ENCODE data around the gene KLK7. TPM values are rescaled to one million over a fixed set of nuclear protein-coding genes. Genes with fewer than 3 reads are reported as not detected.
"Not testable (repeated sequence)": the region's sequence is repeated elsewhere in the genome, so short reads cannot be mapped to it uniquely, and the experiment has no call there.

KLK7 gene
- total RNA-seq, 1 experiment from 2014 or later = 0.66 TPM

DNA sequence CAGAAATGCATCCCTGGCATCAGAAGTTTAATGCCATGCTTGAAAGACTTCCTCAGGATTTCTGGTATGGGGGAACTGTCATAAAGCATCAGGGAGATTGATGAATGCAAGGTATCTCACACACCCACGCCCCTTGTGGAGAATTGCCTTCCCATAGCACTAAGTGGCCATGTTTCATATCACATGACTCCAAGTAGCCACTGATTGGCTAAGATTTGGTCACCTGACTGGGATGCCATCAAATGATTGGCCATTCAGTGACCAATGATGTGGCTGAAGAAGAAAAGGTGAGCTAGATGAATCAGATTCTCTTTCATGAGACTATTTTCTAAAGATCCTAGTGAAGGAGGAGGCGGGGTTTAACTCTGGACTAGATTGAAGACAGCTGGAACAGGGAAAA is 10.4 kb upstream of the KLK7 start:
- Mint-ChIP-seq H3K4me3 (no peak overlapping the region), H3K27ac (no peak overlapping the region), H3K27me3 (ENCODE audit: low read depth) (peaks cover 49% of the 10 kb centered on the region), H3K9me3 (peaks cover 10% of the 10 kb centered on the region), H3K4me1 (no peaks in the 10 kb centered on the region), H3K36me3 (0 out of 2 replicates have a peak, but pooled peaks cover 3% of the 10 kb centered on the region)
- ChIA-PET CTCF (interaction anchor here (1.9 kb wide), 1 partner anchor 22 kb away, joined by 5 read pairs; no protein-coding TSS in a partner anchor), POLR2A (no interaction called here)
- DNase-seq (ENCODE audit: low spot score) (no peak), ATAC-seq (no peak; the same call in 1 of the 2 replicates)
- TF ChIP-seq, protein P1, sequence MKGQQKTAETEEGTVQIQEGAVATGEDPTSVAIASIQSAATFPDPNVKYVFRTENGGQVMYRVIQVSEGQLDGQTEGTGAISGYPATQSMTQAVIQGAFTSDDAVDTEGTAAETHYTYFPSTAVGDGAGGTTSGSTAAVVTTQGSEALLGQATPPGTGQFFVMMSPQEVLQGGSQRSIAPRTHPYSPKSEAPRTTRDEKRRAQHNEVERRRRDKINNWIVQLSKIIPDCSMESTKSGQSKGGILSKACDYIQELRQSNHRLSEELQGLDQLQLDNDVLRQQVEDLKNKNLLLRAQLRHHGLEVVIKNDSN (CRISPR knock-in tag; IDR thresholded peaks at IDR 0.05) = peak; percentile 83
- TF ChIP-seq ESRRA (CRISPR knock-in tag; IDR thresholded peaks at IDR 0.05; ENCODE audit: borderline replicate concordance) = no peak
- no peak for TF ChIP-seq SP1 (CRISPR knock-in tag; conservative IDR thresholded peaks at IDR 0.05)
- TF ChIP-seq, protein P2, sequence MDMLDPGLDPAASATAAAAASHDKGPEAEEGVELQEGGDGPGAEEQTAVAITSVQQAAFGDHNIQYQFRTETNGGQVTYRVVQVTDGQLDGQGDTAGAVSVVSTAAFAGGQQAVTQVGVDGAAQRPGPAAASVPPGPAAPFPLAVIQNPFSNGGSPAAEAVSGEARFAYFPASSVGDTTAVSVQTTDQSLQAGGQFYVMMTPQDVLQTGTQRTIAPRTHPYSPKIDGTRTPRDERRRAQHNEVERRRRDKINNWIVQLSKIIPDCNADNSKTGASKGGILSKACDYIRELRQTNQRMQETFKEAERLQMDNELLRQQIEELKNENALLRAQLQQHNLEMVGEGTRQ (CRISPR knock-in tag; IDR thresholded peaks at IDR 0.05) = peak; percentile 88
- peak; percentile 66 for TF ChIP-seq NFYB (CRISPR knock-in tag; conservative IDR thresholded peaks at IDR 0.05; ENCODE audit: low read depth)
- TF ChIP-seq, protein P3, sequence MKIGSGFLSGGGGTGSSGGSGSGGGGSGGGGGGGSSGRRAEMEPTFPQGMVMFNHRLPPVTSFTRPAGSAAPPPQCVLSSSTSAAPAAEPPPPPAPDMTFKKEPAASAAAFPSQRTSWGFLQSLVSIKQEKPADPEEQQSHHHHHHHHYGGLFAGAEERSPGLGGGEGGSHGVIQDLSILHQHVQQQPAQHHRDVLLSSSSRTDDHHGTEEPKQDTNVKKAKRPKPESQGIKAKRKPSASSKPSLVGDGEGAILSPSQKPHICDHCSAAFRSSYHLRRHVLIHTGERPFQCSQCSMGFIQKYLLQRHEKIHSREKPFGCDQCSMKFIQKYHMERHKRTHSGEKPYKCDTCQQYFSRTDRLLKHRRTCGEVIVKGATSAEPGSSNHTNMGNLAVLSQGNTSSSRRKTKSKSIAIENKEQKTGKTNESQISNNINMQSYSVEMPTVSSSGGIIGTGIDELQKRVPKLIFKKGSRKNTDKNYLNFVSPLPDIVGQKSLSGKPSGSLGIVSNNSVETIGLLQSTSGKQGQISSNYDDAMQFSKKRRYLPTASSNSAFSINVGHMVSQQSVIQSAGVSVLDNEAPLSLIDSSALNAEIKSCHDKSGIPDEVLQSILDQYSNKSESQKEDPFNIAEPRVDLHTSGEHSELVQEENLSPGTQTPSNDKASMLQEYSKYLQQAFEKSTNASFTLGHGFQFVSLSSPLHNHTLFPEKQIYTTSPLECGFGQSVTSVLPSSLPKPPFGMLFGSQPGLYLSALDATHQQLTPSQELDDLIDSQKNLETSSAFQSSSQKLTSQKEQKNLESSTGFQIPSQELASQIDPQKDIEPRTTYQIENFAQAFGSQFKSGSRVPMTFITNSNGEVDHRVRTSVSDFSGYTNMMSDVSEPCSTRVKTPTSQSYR (CRISPR knock-in tag; IDR thresholded peaks at IDR 0.05) = no peak

DNA sequence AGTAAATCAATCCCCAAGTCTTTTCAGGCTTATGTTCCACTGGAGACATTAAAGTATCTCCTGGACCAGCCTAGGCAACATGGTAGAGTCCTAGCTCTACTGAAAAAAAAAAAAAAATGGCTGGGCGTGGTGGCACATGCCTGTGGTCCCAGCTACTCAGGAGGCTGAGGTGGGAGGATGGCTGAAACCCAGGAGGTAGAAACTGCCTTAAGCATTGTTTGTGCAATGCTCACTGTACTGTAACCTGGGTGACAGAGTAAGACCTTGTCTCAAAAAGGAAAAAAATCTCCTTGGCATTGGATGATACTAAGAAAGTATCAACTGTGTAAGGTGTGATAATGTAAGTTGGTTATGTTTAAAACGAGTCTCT is 8.9 kb upstream of the KLK7 start:
- DNase-seq (ENCODE audit: low spot score) = no peak
- no peak for ATAC-seq
- ChIA-PET POLR2A (no interaction called here), CTCF (interaction anchor here (0.6 to 2.2 kb wide), 4 partner anchors 24 to 268 kb away, joined by 3 to 8 read pairs (median 4); no protein-coding TSS in a partner anchor)
- Mint-ChIP-seq H3K27ac (no peak overlapping the region), H3K4me3 (no peak overlapping the region), H3K27me3 (ENCODE audit: low read depth) (peaks cover 50% of the 10 kb centered on the region), H3K36me3 (0 out of 2 replicates have a peak, but pooled peaks cover 3% of the 10 kb centered on the region), H3K9me3 (peaks cover 10% of the 10 kb centered on the region), H3K4me1 (no peaks in the 10 kb centered on the region)
- no peak for TF ChIP-seq PRRX2 (CRISPR knock-in tag; IDR thresholded peaks at IDR 0.05)
- TF ChIP-seq ZNF263 (CRISPR knock-in tag; IDR thresholded peaks at IDR 0.05; ENCODE audit: low read depth) = no peak
- TF ChIP-seq TEAD1 (CRISPR knock-in tag; IDR thresholded peaks at IDR 0.05) = no peak
- TF ChIP-seq CREB1 (CRISPR knock-in tag; IDR thresholded peaks at IDR 0.05) = no peak
- TF ChIP-seq MXD4 (CRISPR knock-in tag; IDR thresholded peaks at IDR 0.05; ENCODE audit: borderline replicate concordance) = no peak
- TF ChIP-seq, protein P4, sequence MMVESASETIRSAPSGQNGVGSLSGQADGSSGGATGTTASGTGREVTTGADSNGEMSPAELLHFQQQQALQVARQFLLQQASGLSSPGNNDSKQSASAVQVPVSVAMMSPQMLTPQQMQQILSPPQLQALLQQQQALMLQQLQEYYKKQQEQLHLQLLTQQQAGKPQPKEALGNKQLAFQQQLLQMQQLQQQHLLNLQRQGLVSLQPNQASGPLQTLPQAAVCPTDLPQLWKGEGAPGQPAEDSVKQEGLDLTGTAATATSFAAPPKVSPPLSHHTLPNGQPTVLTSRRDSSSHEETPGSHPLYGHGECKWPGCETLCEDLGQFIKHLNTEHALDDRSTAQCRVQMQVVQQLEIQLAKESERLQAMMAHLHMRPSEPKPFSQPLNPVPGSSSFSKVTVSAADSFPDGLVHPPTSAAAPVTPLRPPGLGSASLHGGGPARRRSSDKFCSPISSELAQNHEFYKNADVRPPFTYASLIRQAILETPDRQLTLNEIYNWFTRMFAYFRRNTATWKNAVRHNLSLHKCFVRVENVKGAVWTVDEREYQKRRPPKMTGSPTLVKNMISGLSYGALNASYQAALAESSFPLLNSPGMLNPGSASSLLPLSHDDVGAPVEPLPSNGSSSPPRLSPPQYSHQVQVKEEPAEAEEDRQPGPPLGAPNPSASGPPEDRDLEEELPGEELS (CRISPR knock-in tag; IDR thresholded peaks at IDR 0.05) = no peak
- TF ChIP-seq ESRRA (CRISPR knock-in tag; IDR thresholded peaks at IDR 0.05; ENCODE audit: borderline replicate concordance) = no peak
- TF ChIP-seq, protein P5, sequence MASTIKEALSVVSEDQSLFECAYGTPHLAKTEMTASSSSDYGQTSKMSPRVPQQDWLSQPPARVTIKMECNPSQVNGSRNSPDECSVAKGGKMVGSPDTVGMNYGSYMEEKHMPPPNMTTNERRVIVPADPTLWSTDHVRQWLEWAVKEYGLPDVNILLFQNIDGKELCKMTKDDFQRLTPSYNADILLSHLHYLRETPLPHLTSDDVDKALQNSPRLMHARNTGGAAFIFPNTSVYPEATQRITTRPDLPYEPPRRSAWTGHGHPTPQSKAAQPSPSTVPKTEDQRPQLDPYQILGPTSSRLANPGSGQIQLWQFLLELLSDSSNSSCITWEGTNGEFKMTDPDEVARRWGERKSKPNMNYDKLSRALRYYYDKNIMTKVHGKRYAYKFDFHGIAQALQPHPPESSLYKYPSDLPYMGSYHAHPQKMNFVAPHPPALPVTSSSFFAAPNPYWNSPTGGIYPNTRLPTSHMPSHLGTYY (CRISPR knock-in tag; IDR thresholded peaks at IDR 0.05) = no peak
- TF ChIP-seq ZNF317 (CRISPR knock-in tag; IDR thresholded peaks at IDR 0.05; ENCODE audit: borderline replicate concordance, low read depth) = no peak
- TF ChIP-seq, protein P6, sequence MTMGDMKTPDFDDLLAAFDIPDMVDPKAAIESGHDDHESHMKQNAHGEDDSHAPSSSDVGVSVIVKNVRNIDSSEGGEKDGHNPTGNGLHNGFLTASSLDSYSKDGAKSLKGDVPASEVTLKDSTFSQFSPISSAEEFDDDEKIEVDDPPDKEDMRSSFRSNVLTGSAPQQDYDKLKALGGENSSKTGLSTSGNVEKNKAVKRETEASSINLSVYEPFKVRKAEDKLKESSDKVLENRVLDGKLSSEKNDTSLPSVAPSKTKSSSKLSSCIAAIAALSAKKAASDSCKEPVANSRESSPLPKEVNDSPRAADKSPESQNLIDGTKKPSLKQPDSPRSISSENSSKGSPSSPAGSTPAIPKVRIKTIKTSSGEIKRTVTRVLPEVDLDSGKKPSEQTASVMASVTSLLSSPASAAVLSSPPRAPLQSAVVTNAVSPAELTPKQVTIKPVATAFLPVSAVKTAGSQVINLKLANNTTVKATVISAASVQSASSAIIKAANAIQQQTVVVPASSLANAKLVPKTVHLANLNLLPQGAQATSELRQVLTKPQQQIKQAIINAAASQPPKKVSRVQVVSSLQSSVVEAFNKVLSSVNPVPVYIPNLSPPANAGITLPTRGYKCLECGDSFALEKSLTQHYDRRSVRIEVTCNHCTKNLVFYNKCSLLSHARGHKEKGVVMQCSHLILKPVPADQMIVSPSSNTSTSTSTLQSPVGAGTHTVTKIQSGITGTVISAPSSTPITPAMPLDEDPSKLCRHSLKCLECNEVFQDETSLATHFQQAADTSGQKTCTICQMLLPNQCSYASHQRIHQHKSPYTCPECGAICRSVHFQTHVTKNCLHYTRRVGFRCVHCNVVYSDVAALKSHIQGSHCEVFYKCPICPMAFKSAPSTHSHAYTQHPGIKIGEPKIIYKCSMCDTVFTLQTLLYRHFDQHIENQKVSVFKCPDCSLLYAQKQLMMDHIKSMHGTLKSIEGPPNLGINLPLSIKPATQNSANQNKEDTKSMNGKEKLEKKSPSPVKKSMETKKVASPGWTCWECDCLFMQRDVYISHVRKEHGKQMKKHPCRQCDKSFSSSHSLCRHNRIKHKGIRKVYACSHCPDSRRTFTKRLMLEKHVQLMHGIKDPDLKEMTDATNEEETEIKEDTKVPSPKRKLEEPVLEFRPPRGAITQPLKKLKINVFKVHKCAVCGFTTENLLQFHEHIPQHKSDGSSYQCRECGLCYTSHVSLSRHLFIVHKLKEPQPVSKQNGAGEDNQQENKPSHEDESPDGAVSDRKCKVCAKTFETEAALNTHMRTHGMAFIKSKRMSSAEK (CRISPR knock-in tag; IDR thresholded peaks at IDR 0.05; ENCODE audit: borderline replicate concordance) = no peak
- TF ChIP-seq SMAD4 (CRISPR knock-in tag; IDR thresholded peaks at IDR 0.05) = no peak

DNA sequence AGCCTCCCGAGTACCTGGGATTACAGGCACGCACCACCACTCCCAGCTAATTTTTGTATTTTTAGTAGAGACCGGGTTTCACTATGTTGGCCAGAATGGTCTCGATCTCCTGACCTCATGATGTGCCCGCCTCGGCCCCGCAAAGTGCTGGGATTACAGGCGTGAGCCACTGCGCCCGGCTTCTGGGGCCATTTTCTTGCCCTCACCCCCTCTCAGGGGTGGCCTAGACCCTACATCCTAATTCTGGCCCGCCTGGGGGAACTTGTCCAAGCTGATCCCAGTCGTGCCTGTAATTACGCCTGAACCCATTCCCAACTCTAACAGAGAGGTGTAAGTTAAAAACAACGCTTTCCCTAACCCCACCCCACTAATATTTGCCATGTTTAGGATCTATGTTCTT is 699 bp upstream of the KLK7 start:
- H3K9me3 Mint-ChIP-seq; DNase-seq (ENCODE audit: low spot score); H3K27ac Mint-ChIP-seq; H3K4me1 Mint-ChIP-seq; ATAC-seq; POLR2A ChIA-PET; H3K36me3 Mint-ChIP-seq: not testable (repeated sequence)
- Mint-ChIP-seq H3K4me3 (peak overlapping the region; percentile 65), H3K27me3 (ENCODE audit: low read depth) (peaks cover 76% of the 10 kb centered on the region)
- CTCF ChIA-PET = interaction anchor here (0.6 to 1.2 kb wide), 6 partner anchors 18 to 110 kb away, joined by 3 to 10 read pairs (median 4); no protein-coding TSS in a partner anchor

All from WTC11 (cell line).